HG02642 (cell line): ENCODE data around the gene N4BP3.

Source experiments
- ATAC-seq: cut with Tn5 transposase; IDR thresholded peaks from one replicate; pipeline ENCODE4 v1.9.1; 2021; ENCODE audit warnings: mild to moderate bottlenecking; ENCODE audit not compliant: unreplicated experiment, poor library complexity

The N4BP3 gene

GRCh38 chr5:178143901-178144300, 30.6 kb downstream of the N4BP3 start:
- ATAC-seq = no peak

- ATAC-seq = peak; percentile 61
Observed at GRCh38 chr5:178145965-178146820, 32.9 kb downstream of the N4BP3 start.

DNA sequence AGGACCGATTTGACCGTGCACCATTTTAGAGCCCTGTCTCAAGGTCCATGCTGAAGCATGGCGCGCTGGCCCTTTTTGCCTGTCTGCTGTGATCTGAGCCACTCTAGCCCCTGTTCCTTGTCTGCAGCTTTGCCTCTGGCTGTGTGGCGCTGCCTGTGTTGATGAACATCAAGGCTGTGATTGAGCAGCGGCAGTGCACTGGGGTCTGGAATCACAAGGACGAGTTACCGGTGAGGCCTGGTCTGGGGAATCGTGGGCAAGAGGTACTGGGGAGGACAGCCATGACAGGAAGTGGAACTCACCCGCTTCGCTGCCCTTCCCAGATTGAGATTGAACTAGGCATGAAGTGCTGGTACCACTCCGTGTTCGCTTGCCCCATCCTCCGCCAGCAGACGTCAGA, 34.1 kb downstream of the N4BP3 start:
- ATAC-seq = no peak

DNA sequence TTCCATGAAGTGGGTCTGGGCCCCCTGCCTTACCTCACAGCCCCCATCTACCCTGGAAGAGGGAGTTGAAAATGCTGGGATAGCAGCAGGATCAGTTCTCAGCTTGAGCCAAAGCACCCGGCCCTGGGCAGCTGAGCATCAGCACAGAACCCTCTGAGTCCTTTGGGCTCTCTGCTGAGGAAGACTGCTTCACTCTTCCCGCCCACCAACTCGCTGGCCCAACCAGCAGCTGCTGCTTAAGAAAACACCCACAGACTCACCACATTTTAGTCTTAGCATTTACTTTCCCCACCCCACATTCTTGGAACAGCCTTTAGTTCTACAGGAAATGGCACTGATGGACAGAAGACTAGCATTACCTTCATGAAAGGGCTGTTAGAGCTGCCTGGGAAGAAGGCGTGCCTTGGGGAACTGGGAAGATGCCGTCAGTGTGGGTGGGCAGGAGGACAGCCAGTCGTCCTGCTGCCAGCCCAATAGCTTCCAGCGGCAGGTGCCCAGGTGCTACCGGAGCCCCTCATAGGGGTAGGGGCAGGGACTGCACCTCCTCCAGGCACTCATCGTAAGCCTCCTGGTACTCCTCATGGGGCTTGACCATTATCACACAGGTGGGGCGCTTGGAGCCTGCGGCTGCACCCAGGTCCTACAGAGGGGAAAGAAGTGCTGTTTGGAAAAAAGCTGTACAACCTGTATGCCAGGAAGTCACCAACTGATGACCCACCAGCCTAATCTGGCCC, 36.0 kb downstream of the N4BP3 start:
- no peak for ATAC-seq

- no peak for ATAC-seq
Observed at GRCh38 chr5:178150977-178151734, 37.8 kb downstream of the N4BP3 start.

GRCh38 chr5:178152491-178153444, 39.4 kb downstream of the N4BP3 start:
- no peak for ATAC-seq

- ATAC-seq = peak; percentile 98
Observed at GRCh38 chr5:178153530-178154340, 40.4 kb downstream of the N4BP3 start, which contains the start of gene NHP2. NHP2 (minus strand) TSS chr5:178153885; CDS start chr5:178153817, 68 bp downstream.

DNA sequence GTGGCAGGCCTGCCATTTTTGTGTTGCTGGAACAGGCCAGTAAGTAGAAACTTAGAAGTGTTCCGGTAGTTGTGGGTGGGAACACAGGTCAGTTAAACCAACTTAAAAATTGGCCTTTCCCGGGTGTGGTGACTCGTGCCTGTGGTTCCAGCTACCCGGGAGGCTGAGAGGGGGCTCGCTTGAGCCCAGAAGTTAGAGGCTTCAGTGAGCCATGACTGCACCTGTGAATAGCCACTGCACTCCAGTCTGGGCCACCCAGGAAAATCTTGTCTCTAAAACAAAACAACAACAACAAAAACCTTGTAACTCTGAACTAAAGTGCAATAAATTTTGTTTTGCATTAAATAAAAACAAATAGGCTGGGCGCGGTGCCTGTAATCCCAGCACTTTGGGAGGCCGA, 41.7 kb downstream of the N4BP3 start:
- ATAC-seq = no peak

DNA sequence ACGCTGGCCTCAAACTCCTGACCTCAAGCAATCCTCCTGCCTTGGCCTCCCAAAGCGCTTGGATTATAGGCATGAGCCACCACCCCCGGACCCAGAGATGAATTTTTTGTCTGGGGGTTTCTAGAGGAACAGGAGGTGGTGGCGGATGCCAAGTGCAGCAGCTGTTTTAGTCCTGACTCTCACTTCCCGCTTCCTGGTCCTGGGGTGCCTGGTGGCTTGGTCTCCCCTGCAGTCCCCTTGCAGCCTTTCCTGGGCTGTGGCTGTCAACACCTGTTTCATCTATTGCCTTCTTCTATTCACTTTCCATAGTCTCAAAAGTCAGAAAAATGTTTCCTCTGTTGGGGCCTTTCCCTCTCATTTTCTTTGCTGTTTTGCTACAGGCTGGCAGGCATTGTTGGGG, 46.8 kb downstream of the N4BP3 start:
- no peak for ATAC-seq

- no peak for ATAC-seq
Observed at GRCh38 chr5:178162481-178162880, 49.1 kb downstream of the N4BP3 start.

- ATAC-seq = peak; percentile 97
Observed at GRCh38 chr5:178163772-178164735, 50.7 kb downstream of the N4BP3 start.

- ATAC-seq = no peak
Observed at GRCh38 chr5:178165581-178165980, 52.2 kb downstream of the N4BP3 start.

- no peak for ATAC-seq
Observed at GRCh38 chr5:178170455-178170854, 57.1 kb downstream of the N4BP3 start.

- no peak for ATAC-seq
Observed at GRCh38 chr5:178174456-178174855, 61.1 kb downstream of the N4BP3 start.
